GM12872 (cell line): ENCODE data around the gene EHD1.

Source experiments
- CTCF ChIP-seq: IDR thresholded peaks from 3 replicates; pipeline ENCODE4 v1.5.1; 2011; ENCODE audit warnings: low read depth, mild to moderate bottlenecking, low read length, moderate library complexity; ENCODE audit not compliant: insufficient read depth

The EHD1 gene

DNA sequence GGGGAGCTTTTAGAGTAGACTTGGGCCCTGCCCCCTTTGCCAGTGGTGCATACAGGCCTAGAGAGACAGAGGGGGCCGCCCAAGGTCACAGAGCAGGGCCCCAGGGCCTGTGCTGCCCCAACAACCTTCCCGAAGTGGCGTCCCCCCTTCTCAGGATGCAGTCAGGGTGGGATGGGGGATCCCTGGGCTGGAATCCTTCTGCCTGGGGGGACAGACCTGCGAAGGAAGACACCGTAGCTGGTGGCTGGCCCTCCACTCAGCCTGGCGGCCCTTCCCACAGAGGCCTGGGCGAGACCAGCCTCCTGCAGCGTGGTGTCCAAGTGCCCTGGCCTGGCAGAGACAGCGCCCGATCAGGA is 14.4 kb upstream of the EHD1 start:
- TF ChIP-seq CTCF = no peak

GRCh38 chr11:64892411-64892831 is 14.0 kb upstream of the EHD1 start:
- TF ChIP-seq CTCF = no peak

DNA sequence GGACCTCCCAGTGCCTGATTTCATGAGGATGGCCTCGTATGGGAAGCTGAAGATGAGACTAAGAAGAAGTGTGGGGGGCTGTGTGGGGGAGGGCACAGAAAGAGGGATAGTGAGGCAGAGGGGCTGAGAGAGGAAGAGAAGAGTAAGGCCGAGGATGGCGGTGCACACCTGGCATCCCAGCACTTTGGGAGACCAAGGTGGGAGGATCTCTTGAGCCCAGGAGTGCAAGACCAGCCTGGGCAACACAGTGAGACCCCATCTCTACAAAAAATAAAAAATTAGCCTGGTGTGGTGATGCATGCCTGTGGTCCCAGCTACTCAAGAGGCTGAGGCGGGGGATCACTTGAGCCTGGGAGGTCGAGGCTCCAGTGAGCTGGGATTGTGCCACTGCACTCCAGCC is 13.5 kb upstream of the EHD1 start:
- TF ChIP-seq CTCF = no peak

DNA sequence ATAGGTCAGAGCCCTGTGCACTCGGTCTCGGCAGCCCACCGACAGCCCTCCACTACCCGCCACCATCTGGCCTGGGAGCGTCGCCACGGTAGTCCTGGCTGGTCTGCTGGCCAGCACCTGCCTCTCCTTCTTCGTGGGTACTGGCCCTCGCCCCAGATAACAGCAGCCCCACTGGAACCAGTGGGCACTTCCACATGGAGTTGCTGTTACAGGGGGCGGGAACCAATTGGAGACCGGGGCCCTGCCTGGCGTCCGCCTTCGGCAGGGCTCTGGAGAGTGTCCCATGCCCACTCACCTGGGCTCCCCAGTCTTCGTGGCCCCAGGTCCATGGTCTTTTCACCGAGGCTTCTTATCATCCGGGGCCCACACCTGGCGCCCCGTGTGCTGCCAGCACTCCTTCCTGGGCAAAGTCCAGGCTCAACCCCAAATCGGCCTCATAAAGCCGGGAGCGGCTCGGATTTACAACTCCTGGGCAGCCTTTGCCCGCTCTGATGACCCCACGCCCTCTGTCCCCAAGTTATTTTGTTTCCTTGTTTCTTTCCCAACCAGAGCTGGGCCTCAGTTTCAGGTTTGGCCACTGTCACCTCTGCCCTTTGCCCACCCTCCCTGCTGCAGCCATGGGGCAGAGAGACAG is 12.9 kb upstream of the EHD1 start:
- TF ChIP-seq CTCF = no peak

DNA sequence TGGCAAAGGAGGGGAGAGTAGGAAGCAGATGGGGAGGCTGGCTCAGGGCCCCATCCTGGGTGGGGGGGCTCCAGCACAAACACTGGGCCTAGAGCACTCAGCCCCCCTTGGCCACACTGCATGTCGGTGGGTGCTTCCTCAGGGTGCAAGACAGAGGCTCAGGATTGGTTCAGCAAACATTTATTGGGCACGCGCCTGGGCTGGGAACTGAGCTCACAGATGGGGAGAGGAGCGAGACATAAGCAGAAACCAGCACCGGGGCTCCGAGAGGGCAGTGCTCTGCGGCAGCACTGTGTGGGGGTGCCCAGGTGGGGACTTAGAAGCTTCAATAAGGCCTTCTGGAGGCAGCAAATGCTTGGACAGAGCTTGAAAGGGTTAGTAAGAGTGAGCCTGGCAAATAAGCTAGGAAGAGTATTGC is 12.1 kb upstream of the EHD1 start:
- TF ChIP-seq CTCF = no peak

DNA sequence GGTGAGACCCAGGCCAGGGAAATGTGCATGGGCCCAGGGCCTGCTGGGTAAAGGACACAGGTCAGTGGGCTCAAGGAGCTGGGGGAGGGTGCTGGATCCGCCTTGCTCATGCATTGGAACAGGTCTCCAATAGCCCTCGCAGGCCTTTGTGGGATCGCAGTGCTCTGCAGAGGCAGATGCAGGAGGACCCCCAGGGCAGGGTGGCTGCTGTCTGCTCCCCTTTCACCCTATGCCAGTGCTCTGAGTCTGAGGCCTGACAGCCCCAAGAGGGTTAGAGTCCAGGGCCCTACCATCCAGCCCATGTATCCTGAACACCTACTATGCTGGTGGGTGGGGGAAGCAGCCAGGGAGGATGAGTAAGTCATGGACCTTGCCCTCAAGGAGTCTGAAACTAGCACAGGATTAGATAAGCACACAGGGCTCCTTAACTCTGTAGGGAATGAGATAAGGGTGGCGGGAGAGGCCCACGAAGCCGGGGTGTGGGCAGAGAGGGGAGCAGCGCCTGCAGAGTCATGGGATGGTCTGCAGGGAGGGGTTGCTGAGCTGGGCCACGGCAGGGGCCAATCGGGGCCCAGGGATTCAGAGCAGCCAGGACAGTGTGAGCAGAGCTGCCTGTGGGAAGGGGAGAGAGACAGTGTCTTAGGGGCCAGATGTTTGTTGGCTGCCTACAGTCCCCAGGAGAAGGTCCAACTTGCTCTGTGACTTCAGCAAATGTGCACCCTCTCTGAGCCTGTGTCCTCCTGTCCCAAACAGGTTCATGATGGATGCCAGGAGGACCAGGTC is 10.5 kb upstream of the EHD1 start:
- no peak for TF ChIP-seq CTCF

DNA sequence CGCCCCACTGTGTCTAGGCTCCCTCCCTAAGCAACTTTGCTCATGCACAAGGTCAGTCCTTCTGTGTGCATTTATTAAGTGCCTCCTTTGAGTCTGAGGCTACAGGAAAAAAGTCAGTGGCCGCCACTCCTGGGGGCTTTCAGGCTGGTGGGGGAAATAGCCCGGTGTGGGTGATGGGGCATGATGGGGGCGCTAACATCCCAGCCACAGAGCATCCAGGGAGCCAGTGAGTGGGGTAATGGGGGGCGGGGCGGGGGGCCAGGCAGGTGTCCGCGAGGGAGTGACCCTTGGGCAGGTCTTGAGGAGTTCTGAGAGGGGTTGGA is 9.9 kb upstream of the EHD1 start:
- TF ChIP-seq CTCF = no peak
